Left cardiac atrium (tissue), 4 donors: ENCODE measurements around the gene PLA2G4B. TPM values are rescaled to one million over a fixed set of nuclear protein-coding genes. Genes with fewer than 3 reads are reported as not detected.

ENCODE experiments used
- ATAC-seq, 2 donors: fragments of 200-7000 bp; cut with Tn5 transposase; one replicate each; pipeline ENCODE4 v1.9.1; 2020; ENCODE audit warnings: mild to moderate bottlenecking in 2 of 2, moderate library complexity in 2 of 2
- DNase-seq: peaks from one replicate; pipeline ENCODE4 v3.0.0-alpha.2; 2020
- intact Hi-C, 2 donors: fragments of 100-400 bp; cut with DNase I; formaldehyde crosslinking; loops; one replicate each; pipeline versions ENCODE4 v1.14.1 to v1.15.1; 2022 to 2023
- long read RNA-seq: library from polyadenylated mRNA; unstranded; transcript quantifications from one replicate; pipeline ENCODE4 v2.0.0, GENCODE V29; 2021
- total RNA-seq, 2 donors: library from RNA; stranded (reverse); fragmentation: NEBNext Ultra II Directional; extraction: Animal tissue kit (Norgen Biotek cat#: 25700); gene quantifications; one replicate each; pipeline ENCODE4 v1.2.1, GENCODE V29; 2021
- donor health status: DM: no; HTN: yes; CAD: no.
- donor health status: DM: no; HTN: yes; CAD: no; lungs with severe emphysema.
- donor health status: DM: yes; HTN: yes; CAD: no.
- donor health status: Dilated cardiomyopathy.

PLA2G4B gene, protein sequence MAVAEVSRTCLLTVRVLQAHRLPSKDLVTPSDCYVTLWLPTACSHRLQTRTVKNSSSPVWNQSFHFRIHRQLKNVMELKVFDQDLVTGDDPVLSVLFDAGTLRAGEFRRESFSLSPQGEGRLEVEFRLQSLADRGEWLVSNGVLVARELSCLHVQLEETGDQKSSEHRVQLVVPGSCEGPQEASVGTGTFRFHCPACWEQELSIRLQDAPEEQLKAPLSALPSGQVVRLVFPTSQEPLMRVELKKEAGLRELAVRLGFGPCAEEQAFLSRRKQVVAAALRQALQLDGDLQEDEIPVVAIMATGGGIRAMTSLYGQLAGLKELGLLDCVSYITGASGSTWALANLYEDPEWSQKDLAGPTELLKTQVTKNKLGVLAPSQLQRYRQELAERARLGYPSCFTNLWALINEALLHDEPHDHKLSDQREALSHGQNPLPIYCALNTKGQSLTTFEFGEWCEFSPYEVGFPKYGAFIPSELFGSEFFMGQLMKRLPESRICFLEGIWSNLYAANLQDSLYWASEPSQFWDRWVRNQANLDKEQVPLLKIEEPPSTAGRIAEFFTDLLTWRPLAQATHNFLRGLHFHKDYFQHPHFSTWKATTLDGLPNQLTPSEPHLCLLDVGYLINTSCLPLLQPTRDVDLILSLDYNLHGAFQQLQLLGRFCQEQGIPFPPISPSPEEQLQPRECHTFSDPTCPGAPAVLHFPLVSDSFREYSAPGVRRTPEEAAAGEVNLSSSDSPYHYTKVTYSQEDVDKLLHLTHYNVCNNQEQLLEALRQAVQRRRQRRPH
- 1 to 10 TPM; 5.4 to 7.2 TPM for total RNA-seq
- long read RNA-seq: 0 reads

GRCh38 chr15:41838400-41838897 is at the start of gene PLA2G4B:
Gene PLA2G4B (plus strand): TSS chr15:41838847. CDS start chr15:41838914, 67 bp downstream.
- ATAC-seq: no peak
- DNase-seq: no peak
- intact Hi-C loops: no loop called here

DNA sequence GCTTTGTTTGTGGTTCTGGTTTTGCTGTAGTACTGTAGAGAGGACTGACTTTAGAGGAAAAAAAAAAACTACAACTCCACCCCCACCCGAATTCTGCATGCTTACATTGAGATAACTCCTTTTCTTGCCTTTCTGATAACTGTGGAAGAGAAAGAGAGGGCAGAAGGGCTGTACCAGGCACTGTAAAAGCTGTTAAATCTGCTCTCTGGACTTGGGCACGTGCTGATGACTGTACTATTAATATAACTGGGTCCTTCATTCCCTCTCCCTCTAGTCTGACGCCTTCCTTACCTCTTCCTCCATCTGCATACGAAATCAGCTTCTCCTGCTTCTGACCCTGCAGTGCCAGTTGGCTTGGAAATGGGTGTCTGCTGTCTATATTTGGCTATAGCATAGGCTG is 49.4 kb upstream of the PLA2G4B start:
- peak; percentile 53 to 82 for ATAC-seq
- intact Hi-C loops: no loop called here

GRCh38 chr15:41789662-41790061 is 49.0 kb upstream of the PLA2G4B start:
- intact Hi-C loops: no loop called here
- no peak for DNase-seq
- no peak for ATAC-seq

More for the DNA sequence above, 49.4 kb upstream of the PLA2G4B start:
- no peak for DNase-seq

DNA sequence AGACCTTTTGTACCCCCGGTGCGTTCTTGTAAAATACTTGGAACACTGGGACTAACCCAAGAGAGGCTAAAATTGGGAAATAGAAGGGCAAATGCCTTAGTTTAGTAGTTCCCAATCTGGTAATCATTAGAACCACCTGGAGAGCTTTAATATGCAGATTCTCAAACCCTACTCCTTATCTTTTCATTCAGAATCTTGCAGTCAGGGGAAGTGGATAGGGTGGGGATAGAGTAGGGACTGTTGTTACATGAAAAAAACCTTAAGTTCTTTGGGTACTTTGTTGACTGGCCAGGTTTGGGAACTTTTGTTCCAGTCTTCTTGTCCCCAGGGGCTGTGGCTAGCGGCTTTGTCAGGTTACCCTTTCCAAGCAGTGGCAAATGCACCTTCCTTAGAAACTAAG is 48.5 kb upstream of the PLA2G4B start:
- DNase-seq (no peak), ATAC-seq (no peak)
- intact Hi-C loops: no loop called here

DNA sequence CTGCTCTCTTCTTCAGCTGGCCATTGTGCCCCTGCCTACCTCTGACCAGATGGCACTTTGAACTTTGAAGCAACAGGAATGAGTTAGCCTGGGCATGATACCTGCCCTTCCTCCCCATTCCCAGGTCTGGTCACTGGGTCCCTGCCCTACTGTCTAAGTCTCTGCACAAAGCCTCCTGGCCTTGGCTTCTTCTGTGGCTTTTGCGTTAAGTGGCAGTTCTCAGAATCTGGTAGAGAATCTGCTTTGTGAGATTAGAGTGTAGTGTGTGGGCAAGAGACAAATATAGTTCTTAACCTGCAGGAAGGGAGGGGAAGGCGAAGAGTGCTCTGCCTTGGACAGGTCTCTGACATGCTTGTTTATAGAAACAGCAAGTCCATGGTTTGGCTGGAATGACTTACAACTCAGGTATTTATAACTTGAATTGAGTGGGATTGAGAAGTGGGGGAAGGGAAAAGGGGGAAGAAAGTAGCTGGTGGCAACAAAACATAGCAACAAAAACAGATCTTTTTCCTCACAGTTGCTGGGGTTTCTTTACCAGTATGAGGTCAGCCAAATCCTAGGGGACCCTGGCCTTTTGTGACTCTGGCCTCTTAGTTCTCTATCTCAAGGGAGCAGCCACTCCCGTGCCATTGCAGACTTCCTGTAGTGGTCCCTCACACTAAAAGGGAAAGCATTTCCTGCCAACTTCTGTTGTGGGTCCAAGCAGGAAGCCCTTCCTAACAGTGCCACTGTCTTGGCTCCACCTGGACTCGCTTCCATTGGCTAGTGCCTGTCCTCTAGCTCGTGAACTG is 47.7 kb upstream of the PLA2G4B start:
- ATAC-seq (peak; percentile 45 to 62), DNase-seq (peak; percentile 47)
- intact Hi-C loops: no loop called here

DNA sequence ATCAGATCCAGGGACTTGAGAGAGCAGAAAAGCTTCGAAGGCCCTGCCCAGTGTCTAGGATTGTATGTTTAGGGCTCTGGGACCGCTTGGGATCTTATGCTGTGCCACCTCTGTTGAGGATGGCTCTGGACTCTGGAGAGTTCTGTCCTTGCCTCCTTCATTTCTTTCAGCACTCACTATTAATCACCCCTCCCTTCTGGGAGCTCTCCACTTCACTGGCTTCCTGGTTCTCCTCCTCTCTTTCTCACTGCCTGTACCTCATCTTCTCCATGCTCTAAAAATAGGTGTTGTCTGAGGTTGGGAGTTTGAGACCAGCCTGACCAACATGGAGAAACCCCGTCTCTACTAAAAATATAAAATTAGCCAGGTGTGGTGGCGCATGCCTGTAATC is 47.1 kb upstream of the PLA2G4B start:
- ATAC-seq: peak in 1 of 2 donors; percentile 21
- intact Hi-C loops: no loop called here
- DNase-seq: no peak

DNA sequence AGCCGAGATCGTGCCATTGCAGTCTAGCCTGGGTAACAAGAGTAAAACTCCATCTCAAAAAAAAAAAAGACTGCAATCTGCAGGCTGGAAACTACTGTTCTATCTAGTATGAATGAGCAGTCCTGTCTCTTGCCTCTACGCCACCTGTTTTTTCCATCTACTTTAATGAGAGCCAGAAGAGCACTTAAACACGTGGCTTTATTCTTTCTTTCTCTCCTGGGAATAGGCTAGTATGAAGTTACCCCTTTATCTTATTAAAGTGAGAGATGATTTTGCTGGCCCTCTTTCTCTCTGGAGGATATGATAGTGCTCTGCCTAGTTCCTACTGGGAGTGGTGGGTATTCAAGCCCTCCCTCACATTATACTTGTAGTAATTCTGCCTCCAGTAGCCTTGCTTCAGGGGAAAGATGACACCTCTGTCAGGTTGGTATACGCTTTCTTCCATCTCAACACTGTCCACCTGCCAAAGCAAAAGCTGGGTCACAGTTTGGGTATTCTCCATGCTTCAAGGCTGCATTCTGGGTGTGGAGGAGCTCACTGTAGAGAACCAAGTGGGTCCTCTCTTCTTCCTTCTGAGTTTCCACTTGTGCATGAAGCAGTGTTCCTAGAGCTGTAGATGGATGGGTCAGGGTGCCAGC is 46.5 kb upstream of the PLA2G4B start:
- ATAC-seq (no peak), DNase-seq (no peak)
- intact Hi-C loops: no loop called here

DNA sequence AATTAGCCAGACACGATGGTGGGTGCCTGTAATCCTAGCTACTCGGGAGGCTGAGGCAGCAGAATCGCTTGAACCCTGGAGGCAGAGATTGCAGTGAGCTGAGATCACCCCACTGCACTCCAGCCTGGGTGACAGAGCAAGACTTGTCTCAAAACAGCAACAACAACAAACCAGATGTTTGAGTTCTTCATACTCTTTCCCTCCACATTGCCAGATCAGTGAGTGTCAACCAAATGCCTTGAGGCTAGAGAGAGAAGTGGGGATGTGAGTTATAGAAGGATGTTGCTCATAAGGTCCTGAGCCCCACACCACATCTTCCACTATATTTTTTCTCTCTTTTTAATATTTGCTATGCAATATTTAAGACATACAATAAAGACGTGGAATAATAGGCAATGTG is 44.6 kb upstream of the PLA2G4B start:
- intact Hi-C loops: no loop called here

GRCh38 chr15:41795996-41796856 is 42.4 kb upstream of the PLA2G4B start:
- ATAC-seq (peak in 1 of 2 donors; percentile 30), DNase-seq (no peak)
- intact Hi-C loops: no loop called here

More for the DNA sequence above, 44.6 kb upstream of the PLA2G4B start:
- DNase-seq: no peak
- ATAC-seq: no peak

- DNase-seq (no peak), ATAC-seq (no peak)
- intact Hi-C loops: no loop called here
Measured at GRCh38 chr15:41797201-41797944, 41.3 kb upstream of the PLA2G4B start.

DNA sequence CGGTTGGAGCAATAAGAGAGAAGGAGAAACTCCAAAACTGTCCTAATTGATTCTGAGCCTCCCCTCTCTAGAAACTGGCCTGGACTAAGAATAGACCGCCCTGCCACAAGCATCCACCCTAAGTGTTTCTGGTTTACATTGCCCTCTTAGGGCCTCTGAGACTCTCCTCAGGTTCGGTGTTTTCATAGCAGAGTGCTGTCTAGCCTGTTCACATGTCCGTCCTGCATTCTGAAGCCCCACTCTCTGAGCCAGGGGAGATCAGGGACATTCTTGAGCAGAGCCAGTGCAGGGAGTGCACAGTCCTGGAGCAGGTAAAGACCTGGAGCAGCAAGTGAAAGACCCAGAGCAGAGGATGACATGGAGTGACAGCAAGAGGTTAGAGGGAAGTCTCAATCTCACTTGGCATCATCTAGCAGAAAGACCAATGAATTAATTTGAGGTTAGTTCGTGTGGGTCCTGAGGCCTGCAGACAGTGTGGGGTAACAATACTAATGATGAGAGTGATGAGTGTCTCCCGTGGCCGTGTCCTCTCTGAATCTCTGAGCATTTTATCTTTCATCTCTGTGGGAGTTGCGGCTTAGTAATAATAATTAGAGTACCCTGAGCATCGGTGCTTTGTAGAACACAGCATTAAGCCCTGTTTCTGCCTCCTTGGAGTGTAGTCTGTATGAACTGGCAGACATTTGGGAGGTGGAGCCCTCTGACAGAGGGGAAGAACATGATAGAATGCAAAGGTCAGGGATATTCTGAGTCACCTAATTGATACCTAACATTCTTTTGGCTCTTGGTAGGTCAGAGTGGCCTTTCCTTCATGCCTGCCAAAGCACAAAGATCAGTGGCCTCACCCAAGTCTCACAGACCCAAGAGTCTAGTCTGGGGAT is 39.8 kb upstream of the PLA2G4B start:
- ATAC-seq (peak in 1 of 2 donors; percentile 17), DNase-seq (no peak)
- intact Hi-C loops: no loop called here

GRCh38 chr15:41799488-41799805 is 39.2 kb upstream of the PLA2G4B start:
- DNase-seq: no peak
- intact Hi-C loops: no loop called here
- ATAC-seq: no peak

- intact Hi-C loops: no loop called here
- DNase-seq: no peak
Measured at GRCh38 chr15:41801185-41801584, 37.5 kb upstream of the PLA2G4B start.

GRCh38 chr15:41801850-41802455 is 36.7 kb upstream of the PLA2G4B start:
- intact Hi-C loops: no loop called here
- ATAC-seq: no peak
- no peak for DNase-seq

More at GRCh38 chr15:41801185-41801584, 37.5 kb upstream of the PLA2G4B start:
- ATAC-seq: no peak

- no peak for ATAC-seq
- no peak for DNase-seq
- intact Hi-C loops: no loop called here
Measured at GRCh38 chr15:41804361-41804760, 34.3 kb upstream of the PLA2G4B start.
